ENCODE measurements around the gene ADAMTS9. TPM values are rescaled to one million over a fixed set of nuclear protein-coding genes. Genes with fewer than 3 reads are reported as not detected.

ADAMTS9 gene
- total and polyA plus RNA-seq, 10 of the 15 experiments (the other 5 are each of a cell fraction or from before 2014, with no cell fraction given) = 0.08 TPM; not detected in 9

- no peak for TF ChIP-seq CBX5 (IDR thresholded peaks at IDR 0.05; ENCODE audit: low read depth)
- no peak for TF ChIP-seq STAT1 (conservative IDR thresholded peaks at IDR 0.05)
- no peak for TF ChIP-seq FOS (IDR thresholded peaks at IDR 0.05; ENCODE audit: borderline replicate concordance, extremely low read depth, insufficient read length)
- no peak for TF ChIP-seq IRF4 (IDR thresholded peaks at IDR 0.05; ENCODE audit: low read depth, low read length)
- TF ChIP-seq MTA2 (IDR thresholded peaks at IDR 0.05; ENCODE audit: low read depth) = no peak
- no peak for TF ChIP-seq TARDBP (IDR thresholded peaks at IDR 0.05; ENCODE audit: borderline replicate concordance)
Observed at GRCh38 chr3:64650096-64650622, 37.6 kb downstream of the ADAMTS9 start (continued).

GRCh38 chr3:64648927-64649906 is 38.6 kb downstream of the ADAMTS9 start:
- peak in 1 of 2 experiments; percentile 33; a peak in 1 of 4 replicates for TF ChIP-seq ETV6 (conservative IDR thresholded peaks at IDR 0.05 in 1 of 2, IDR thresholded peaks at IDR 0.05 in 1 of 2; ENCODE audit: borderline replicate concordance in 1 of 2, low read depth in 1 of 2)
- TF ChIP-seq SRF (IDR thresholded peaks at IDR 0.05; ENCODE audit: low read depth in 2 of 2, low read length in 2 of 2) = no peak
- H3K27ac ChIP-seq (ENCODE audit: control insufficient read depth, insufficient read depth) = no peak overlapping the region
- 31% methylated on average over 11 of the region's 11 CpGs for WGBS (ENCODE audit: insufficient coverage, insufficient replicate concordance, low lambda C conversion rate, missing lambda C conversion rate)
- H3K4me3 ChIP-seq = no peak overlapping the region
- H3K9ac ChIP-seq (ENCODE audit: control insufficient read depth, insufficient read depth, low read length) = no peak overlapping the region
- BruUV-seq (replicated peaks) = no TSS peak
- intact Hi-C loops (cut with micrococcal nuclease; ENCODE audit: unreplicated experiment) (no loop called here), in situ Hi-C loops (cut with MboI) (no loop called here)
- FAIRE-seq (no peak), DNase-seq (ENCODE audit: low read depth, low spot score) (no peak), ATAC-seq (no peak)
- H3K4me1 ChIP-seq (ENCODE audit: control insufficient read depth, insufficient read depth, low read length) = no peaks in the 10 kb centered on the region
- ChIA-PET POLR2A (no interaction called here), RAD21 (ENCODE audit: unreplicated experiment) (interaction anchor here (1.1 kb wide), 1 partner anchor 59 kb away, joined by 3 read pairs; no protein-coding TSS in a partner anchor), SMC1A (ENCODE audit: uncharacterized antibody, unreplicated experiment) (no interaction called here), CTCF (interaction anchor here (2.1 kb wide), 1 partner anchor 12 kb away, joined by 9 read pairs; no protein-coding TSS in a partner anchor)
- H2AFZ ChIP-seq (ENCODE audit: control insufficient read depth, low read depth, low read length) = no peak overlapping the region
- H3K27me3 ChIP-seq (replicated peaks in 1 of 2; ENCODE audit: control insufficient read depth in 2 of 2, insufficient read depth in 2 of 2, low read length in 1 of 2) = no peaks in the 10 kb centered on the region
- H3K79me2 ChIP-seq (ENCODE audit: control insufficient read depth, insufficient read depth, low read length) = no peaks in the 10 kb centered on the region
- no peaks in the 10 kb centered on the region for H3K9me3 ChIP-seq (replicated peaks; ENCODE audit: control insufficient read depth, insufficient read depth, low read length)
- no peaks in the 10 kb centered on the region for H4K20me1 ChIP-seq (ENCODE audit: control insufficient read depth, insufficient read depth)
- H3K36me3 ChIP-seq (ENCODE audit: control insufficient read depth in 2 of 2, insufficient read depth in 2 of 2, low read length in 1 of 2) = no peaks in the 10 kb centered on the region
- no peak overlapping the region for H3K4me2 ChIP-seq (ENCODE audit: control insufficient read depth, insufficient read depth)
